K562 (cell line): ENCODE measurements around the gene SCFD2. TPM values are rescaled to one million over a fixed set of nuclear protein-coding genes. Genes with fewer than 3 reads are reported as not detected.
"Not testable (repeated sequence)": the region's sequence is repeated elsewhere in the genome, so short reads cannot be mapped to it uniquely, and the experiment has no call there.

ENCODE experiments used
- ATAC-seq: fragments of 200-7000 bp; cut with Tn5 transposase; 3 replicates; pipeline ENCODE4 v1.9.1; 2020; ENCODE audit warnings: moderate library complexity
- BruUV-seq: library from RNA; stranded (reverse); fragments of 400-500 nt; replicated peaks from 2 replicates; lab custom pipeline; 2021; lab: Mats Ljungman, UMichigan
- CTCF ChIA-PET: fragments of 300-600 bp; formaldehyde crosslinking; extraction: SDS; loops from one replicate; lab custom pipeline; 2021; ENCODE audit warnings: low intra/inter-chr PET ratio; lab: Yijun Ruan, JAX
- POLR2A ChIA-PET: fragments of 300-600, 350-650 bp; sonication (Branson Sonifier 250); formaldehyde crosslinking; extraction: SDS; loops from one replicate; lab custom pipeline; 2021; ENCODE audit warnings: antibody characterized with exemption, inconsistent platforms; lab: Yijun Ruan, JAX
- DNase-seq, 4 experiments: peaks; one replicate each; pipeline versions ENCODE4 v3.0.0 to v3.0.0-alpha.2; 2011 to 2018; ENCODE audit warnings: low spot score in 3 of 4, mixed read lengths in 3 of 4; ENCODE audit errors: extremely low read depth in 1 of 4
- FAIRE-seq: peaks from 2 replicates; lab custom pipeline; 2011; peaks lifted over from hg19 to GRCh38; lab: Jason Lieb, UNC
- H2AFZ ChIP-seq: 2 replicates; pipeline ENCODE4 v1.6.0; 2011; ENCODE audit warnings: low read depth, low read length, control low read depth, inconsistent platforms
- H3K27ac ChIP-seq: fragments of 200-600 bp; 3 replicates; pipeline ENCODE4 v1.8.0; 2011; ENCODE audit warnings: low read depth, mild to moderate bottlenecking, control low read depth, inconsistent platforms, low read length, moderate library complexity, mixed read lengths; ENCODE audit errors: extremely low read depth
- H3K27me3 ChIP-seq, 2 experiments: fragments of 300-600 bp in 1 of 2; 2 replicates in 1 of 2; 3 replicates in 1 of 2; pipeline versions ENCODE4 v1.6.0 to v1.8.0; 2011; ENCODE audit warnings: inconsistent platforms in 2 of 2, low read length in 2 of 2, mild to moderate bottlenecking in 1 of 2, mixed read lengths in 1 of 2, moderate library complexity in 1 of 2; ENCODE audit not compliant: control insufficient read depth in 2 of 2, insufficient read depth in 2 of 2
- H3K36me3 ChIP-seq: fragments of 300-600 bp; 3 replicates; pipeline ENCODE4 v1.8.0; 2011; ENCODE audit warnings: mild to moderate bottlenecking, low read length, inconsistent platforms; ENCODE audit not compliant: control insufficient read depth, insufficient read depth
- H3K4me1 ChIP-seq, 2 experiments: fragments of 200-600 bp in 1 of 2; replicated peaks in 1 of 2; 2 replicates in 1 of 2; 3 replicates in 1 of 2; pipeline versions ENCODE4 v1.5.1 to v1.8.0; 2011; ENCODE audit warnings: inconsistent platforms in 2 of 2, low read length in 2 of 2, mild to moderate bottlenecking in 1 of 2, mixed read lengths in 1 of 2, moderate library complexity in 1 of 2; ENCODE audit not compliant: control insufficient read depth in 2 of 2, insufficient read depth in 2 of 2
- H3K4me2 ChIP-seq: 2 replicates; pipeline ENCODE4 v1.6.1; 2011; ENCODE audit warnings: low read length, control low read depth, inconsistent platforms, mixed read lengths; ENCODE audit not compliant: insufficient read depth
- H3K4me3 ChIP-seq: fragments of 200-600 bp; sonication (generic), shearing (Covaris generic); 2 replicates; pipeline ENCODE4 v1.5.1; 2016; ENCODE audit warnings: control low read depth, inconsistent platforms
- H3K79me2 ChIP-seq: fragments of 200-600 bp; 3 replicates; pipeline ENCODE4 v1.8.0; 2011; ENCODE audit warnings: low read length, inconsistent platforms; ENCODE audit not compliant: control insufficient read depth, insufficient read depth
- H3K9ac ChIP-seq, 2 experiments: 2 replicates each; pipeline versions ENCODE4 v1.6.0 to v1.6.1; 2011; ENCODE audit warnings: low read depth in 2 of 2, low read length in 2 of 2, control low read depth in 1 of 2, inconsistent platforms in 1 of 2, mild to moderate bottlenecking in 1 of 2, mixed read lengths in 1 of 2; ENCODE audit not compliant: insufficient read depth in 1 of 2
- H3K9me1 ChIP-seq: one replicate; pipeline ENCODE4 v1.6.0; 2011; ENCODE audit warnings: inconsistent platforms, mild to moderate bottlenecking, low read length, moderate library complexity; ENCODE audit not compliant: control insufficient read depth, insufficient read depth
- H3K9me3 ChIP-seq: replicated peaks from 2 replicates; pipeline ENCODE4 v1.5.1; 2011; ENCODE audit warnings: low read depth, low read length, inconsistent platforms; ENCODE audit not compliant: control insufficient read depth, insufficient read depth
- H4K20me1 ChIP-seq: replicated peaks from 2 replicates; pipeline ENCODE4 v1.6.1; 2011; ENCODE audit warnings: low read length, inconsistent platforms, mixed read lengths; ENCODE audit not compliant: control insufficient read depth, insufficient read depth
- CBX2 ChIP-seq: fragments of 200-600 bp; sonication (generic); IDR thresholded peaks from one replicate; pipeline ENCODE4 v1.6.1; 2012; ENCODE audit warnings: mild to moderate bottlenecking, low read length, inconsistent platforms; ENCODE audit not compliant: insufficient read depth, poor library complexity, severe bottlenecking
- DPF2 ChIP-seq: fragments of 450-650 bp; IDR thresholded peaks from 2 replicates; pipeline ENCODE4 v1.6.1; 2016
- GTF3C2 ChIP-seq: IDR thresholded peaks from 3 replicates; pipeline ENCODE4 v1.6.1; 2011; ENCODE audit warnings: borderline replicate concordance, mild to moderate bottlenecking, moderate library complexity; ENCODE audit not compliant: insufficient read length; ENCODE audit errors: extremely low read depth
- PHB2 ChIP-seq: fragments of 450-650 bp; IDR thresholded peaks from 2 replicates; pipeline ENCODE4 v1.6.1; 2017; ENCODE audit warnings: low read depth
- RHOXF2B ChIP-seq: fragments of 250-450 bp; sonication (Bioruptor Pico); conservative IDR thresholded peaks from 2 replicates; pipeline ENCODE4 v1.5.1; 2021
- SUPT5H ChIP-seq: fragments of 450-650 bp; IDR thresholded peaks from 2 replicates; pipeline ENCODE4 v1.6.1; 2016
- TCF7 ChIP-seq: sonication (generic); IDR thresholded peaks from 2 replicates; pipeline ENCODE4 v1.6.1; 2016; ENCODE audit warnings: antibody characterized with exemption, borderline replicate concordance
- USF2 ChIP-seq: sonication (generic); formaldehyde crosslinking; IDR thresholded peaks from 2 replicates; pipeline ENCODE4 v1.5.0; 2020; ENCODE audit warnings: missing genetic modification reagents
- YBX1 ChIP-seq: fragments of 450-650 bp; IDR thresholded peaks from 2 replicates; pipeline ENCODE4 v1.7.1; 2016; ENCODE audit warnings: mild to moderate bottlenecking
- ZBTB12 ChIP-seq: fragments of 250-450 bp; sonication (Bioruptor Pico); IDR thresholded peaks from 2 replicates; pipeline ENCODE4 v1.4.0; 2020
- ZNF224 ChIP-seq: sonication (generic); formaldehyde crosslinking; IDR thresholded peaks from 2 replicates; pipeline ENCODE4 v1.8.0; 2022; ENCODE audit warnings: mild to moderate bottlenecking, missing genetic modification reagents
- ZNF23 ChIP-seq: fragments of 250-450 bp; sonication (Bioruptor Pico); IDR thresholded peaks from 2 replicates; pipeline ENCODE4 v1.4.0; 2020; ENCODE audit warnings: mild to moderate bottlenecking
- ZNF274 ChIP-seq: IDR thresholded peaks from 2 replicates; pipeline ENCODE4 v1.6.1; 2011; ENCODE audit warnings: low read depth, mild to moderate bottlenecking, low read length, moderate library complexity, borderline replicate concordance
- ZNF316 ChIP-seq: fragments of 450-650 bp; IDR thresholded peaks from 2 replicates; pipeline ENCODE4 v1.6.1; 2016
- WGBS: fragments of 100-300 bp; shearing (Covaris generic); methylation state at CpG from one replicate; pipeline ENCODE4 v1.1.6; 2016; ENCODE audit warnings: low coverage, mixed read lengths; ENCODE audit not compliant: insufficient coverage; ENCODE audit errors: missing lambda C conversion rate; 5-methylcytosine and 5-hydroxymethylcytosine counted together
- in situ Hi-C: fragments of 300-500 bp; cut with MboI; formaldehyde crosslinking; loops from 4 replicates; pipeline ENCODE4 v1.15.0; 2018; ENCODE audit warnings: inconsistent platforms, mixed read lengths
- intact Hi-C: fragments of 100-400 bp; cut with micrococcal nuclease; formaldehyde crosslinking; loops from 2 replicates; pipeline ENCODE4 v1.14.2; 2022
- polyA plus RNA-seq, 8 experiments: library from polyadenylated mRNA; depleted of rRNA in 4 of 8; stranded (reverse) in 5 of 8; unstranded in 3 of 8; fragments of >200 nt; fragmentation: Nextera tagmentation in 2 of 8; fragmentation: Illumina TruSeq in 1 of 8; extraction: Ambion mirVana in 2 of 8; extraction: Trizol in 1 of 8; gene quantifications; 2 replicates each; pipeline versions ENCODE4 v1.2.1 to v1.2.3, GENCODE V29; 2011 to 2014; ENCODE audit warnings: inconsistent platforms in 1 of 8, missing spikeins in 1 of 8
- total RNA-seq, 7 experiments: library from RNA; depleted of rRNA in 6 of 7; stranded (reverse); fragments of >200 nt in 6 of 7; fragmentation: Illumina TruSeq in 2 of 7; extraction: Trizol in 2 of 7; gene quantifications; 2 replicates each; pipeline versions ENCODE4 v1.2.1 to v1.2.3, GENCODE V29; 2011 to 2021; ENCODE audit warnings: low replicate concordance in 1 of 7

The SCFD2 gene
- total and polyA plus RNA-seq, 9 of the 15 experiments (the other 6 are each of a cell fraction or from before 2014, with no cell fraction given), result 5.7 to 30.3 (median 22.8) TPM

- H3K4me1 ChIP-seq, result peaks cover 0 to 14% of the 10 kb centered on the region in 2 experiments; a peak in 2 of 5 replicates
- no peak overlapping the region for H3K4me3 ChIP-seq
- no peaks in the 10 kb centered on the region for H3K9me3 ChIP-seq
- H2AFZ ChIP-seq, result no peak overlapping the region
- 6% methylated on average over 1 of the region's 1 CpG for WGBS
- H3K79me2 ChIP-seq, result no peaks in the 10 kb centered on the region
- CTCF ChIA-PET, result no interaction called here
- no peak for DNase-seq
- in situ Hi-C loops, result no loop called here
- no peaks in the 10 kb centered on the region for H3K36me3 ChIP-seq
- TF ChIP-seq DPF2 (no peak), SUPT5H (no peak), ZNF274 (no peak), TCF7 (no peak), ZNF23 (CRISPR knock-in tag) (no peak), CBX2 (no peak), RHOXF2B (CRISPR knock-in tag) (no peak), ZNF224 (CRISPR knock-in tag) (no peak), GTF3C2 (no peak), PHB2 (no peak), ZBTB12 (CRISPR knock-in tag) (no peak), ZNF316 (no peak), USF2 (CRISPR knock-in tag) (no peak), YBX1 (no peak)
- TF ChIP-seq, all 486 proteins: peak for 0
- Histone ChIP-seq H3K27ac (no peak overlapping the region), H3K27me3 (no peaks in the 10 kb centered on the region), H3K9ac (no peak overlapping the region), H3K9me1 (no peaks in the 10 kb centered on the region), H3K4me2 (no peak overlapping the region), H4K20me1 (no peaks in the 10 kb centered on the region)
- FAIRE-seq, result no peak
- intact Hi-C loops, result no loop called here
- BruUV-seq, result no TSS peak
- ATAC-seq, result no peak
- POLR2A ChIA-PET, result no interaction called here
Measured at GRCh38 chr4:53037892-53038291, 328.0 kb downstream of the SCFD2 start.

GRCh38 chr4:53032908-53033307 lies 333.0 kb downstream of the SCFD2 start:
- CTCF ChIA-PET, H3K79me2 ChIP-seq, BruUV-seq, ATAC-seq, H2AFZ ChIP-seq, H3K4me3 ChIP-seq, H3K36me3 ChIP-seq, H3K27me3 ChIP-seq, in situ Hi-C loops, DNase-seq, H3K27ac ChIP-seq, POLR2A ChIA-PET, H3K4me2 ChIP-seq, H3K4me1 ChIP-seq, H3K9me3 ChIP-seq, H4K20me1 ChIP-seq, FAIRE-seq, H3K9me1 ChIP-seq, H3K9ac ChIP-seq, intact Hi-C loops: not testable (repeated sequence)
- WGBS, result 0% methylated on average over 1 of the region's 1 CpG
